ENCODE data around the gene EFNB2. TPM values are rescaled to one million over a fixed set of nuclear protein-coding genes. Genes with fewer than 3 reads are reported as not detected.

Gene EFNB2
- polyA plus RNA-seq, 1 donor from 2014 or later, result 53.1 TPM

DNA sequence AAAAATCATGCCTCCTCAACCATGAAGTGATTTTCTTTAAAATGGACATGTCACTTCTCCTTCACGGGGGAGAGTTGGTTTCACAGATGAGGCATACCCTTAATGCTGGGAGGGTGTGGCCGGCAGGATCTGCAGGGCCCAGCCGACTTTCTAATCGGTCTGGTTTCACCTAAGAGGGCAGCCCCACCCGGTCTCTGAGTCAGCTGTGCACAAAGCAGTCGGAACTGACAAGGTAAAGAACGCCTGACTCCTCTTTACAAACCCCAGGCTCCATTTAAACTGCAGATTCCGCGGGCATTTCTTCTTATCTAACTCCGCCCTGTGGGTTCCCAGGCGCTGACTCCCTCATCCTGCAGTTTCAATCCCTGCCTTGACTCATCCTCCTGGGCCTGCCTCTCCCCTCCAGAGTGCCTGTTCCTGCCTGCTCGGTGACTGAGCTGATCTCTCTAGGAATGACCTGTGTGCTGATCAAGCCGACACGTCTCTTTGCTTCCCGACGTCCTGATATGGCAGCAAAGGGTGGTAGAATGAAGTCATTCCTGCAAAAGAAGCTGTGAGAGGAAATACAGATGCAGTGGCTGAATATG lies 63.4 kb downstream of the EFNB2 start:
- Histone ChIP-seq H2AFZ (ENCODE audit: low read depth, low read length) (no peak overlapping the region), H3K79me2 (replicated peaks; ENCODE audit: insufficient read depth, low read length) (no peaks in the 10 kb centered on the region), H3K9ac (ENCODE audit: low read length) (no peak overlapping the region), H3K4me3 (ENCODE audit: low read length) (no peak overlapping the region), H3K4me2 (ENCODE audit: low read length) (no peak overlapping the region), H3K27ac (ENCODE audit: low read length) (no peak overlapping the region), H3K27me3 (ENCODE audit: insufficient read depth, low read depth, low read length) (no peaks in the 10 kb centered on the region), H3K9me3 (ENCODE audit: low read length) (no peaks in the 10 kb centered on the region), H4K20me1 (ENCODE audit: insufficient read depth) (no peaks in the 10 kb centered on the region), H3F3A (ENCODE audit: insufficient read depth, low read length, poor library complexity, severe bottlenecking) (no peaks in the 10 kb centered on the region), H3K36me3 (ENCODE audit: insufficient read depth, low read length) (no peaks in the 10 kb centered on the region), H3K9me2 (ENCODE audit: insufficient read depth, low read length) (no peaks in the 10 kb centered on the region)
- TF ChIP-seq POLR2AphosphoS5 (IDR thresholded peaks at IDR 0.05) (no peak), RAD21 (conservative IDR thresholded peaks at IDR 0.05) (no peak), REST (IDR thresholded peaks at IDR 0.05; ENCODE audit: borderline replicate concordance) (no peak), SMC3 (conservative IDR thresholded peaks at IDR 0.05; ENCODE audit: poor library complexity) (no peak), EP300 (conservative IDR thresholded peaks at IDR 0.05; ENCODE audit: poor library complexity, severe bottlenecking) (no peak), EZH2 (IDR thresholded peaks at IDR 0.05; ENCODE audit: borderline replicate concordance, insufficient read depth, low read length, poor library complexity, severe bottlenecking) (no peak), TAF1 (IDR thresholded peaks at IDR 0.05; ENCODE audit: low read depth) (no peak), CTCF (IDR thresholded peaks at IDR 0.05; ENCODE audit: poor library complexity, severe bottlenecking) (no peak), MXI1 (conservative IDR thresholded peaks at IDR 0.05; ENCODE audit: poor library complexity, severe bottlenecking) (no peak)

- Histone ChIP-seq H4K20me1 (ENCODE audit: insufficient read depth) (no peaks in the 10 kb centered on the region), H3F3A (ENCODE audit: insufficient read depth, low read length, poor library complexity, severe bottlenecking) (no peaks in the 10 kb centered on the region), H3K27me3 (ENCODE audit: insufficient read depth, low read depth, low read length) (no peaks in the 10 kb centered on the region), H3K9ac (ENCODE audit: low read length) (no peak overlapping the region), H3K9me3 (ENCODE audit: low read length) (no peaks in the 10 kb centered on the region), H3K27ac (ENCODE audit: low read length) (no peak overlapping the region), H3K4me3 (ENCODE audit: low read length) (no peak overlapping the region), H3K4me2 (ENCODE audit: low read length) (no peak overlapping the region), H3K79me2 (replicated peaks; ENCODE audit: insufficient read depth, low read length) (no peaks in the 10 kb centered on the region), H3K9me2 (ENCODE audit: insufficient read depth, low read length) (no peaks in the 10 kb centered on the region), H3K36me3 (ENCODE audit: insufficient read depth, low read length) (no peaks in the 10 kb centered on the region), H2AFZ (ENCODE audit: low read depth, low read length) (no peak overlapping the region)
- TF ChIP-seq TAF1 (IDR thresholded peaks at IDR 0.05; ENCODE audit: low read depth), result no peak
- TF ChIP-seq MXI1 (conservative IDR thresholded peaks at IDR 0.05; ENCODE audit: poor library complexity, severe bottlenecking), result no peak
- TF ChIP-seq EZH2 (IDR thresholded peaks at IDR 0.05; ENCODE audit: borderline replicate concordance, insufficient read depth, low read length, poor library complexity, severe bottlenecking), result no peak
- TF ChIP-seq CTCF (IDR thresholded peaks at IDR 0.05; ENCODE audit: poor library complexity, severe bottlenecking), result no peak
- no peak for TF ChIP-seq POLR2AphosphoS5 (IDR thresholded peaks at IDR 0.05)
- TF ChIP-seq SMC3 (conservative IDR thresholded peaks at IDR 0.05; ENCODE audit: poor library complexity), result no peak
- TF ChIP-seq EP300 (conservative IDR thresholded peaks at IDR 0.05; ENCODE audit: poor library complexity, severe bottlenecking), result no peak
- no peak for TF ChIP-seq REST (IDR thresholded peaks at IDR 0.05; ENCODE audit: borderline replicate concordance)
- TF ChIP-seq RAD21 (conservative IDR thresholded peaks at IDR 0.05), result no peak
These were observed 64.9 kb downstream of the EFNB2 start for GRCh38 chr13:106470576-106470975.

Data from neural cell (in vitro differentiated cells).